ENCODE data around the gene SLC5A12. TPM values are rescaled to one million over a fixed set of nuclear protein-coding genes. Genes with fewer than 3 reads are reported as not detected.

Gene SLC5A12
- total RNA-seq, 1 donor from 2014 or later: 4.7 TPM

DNA sequence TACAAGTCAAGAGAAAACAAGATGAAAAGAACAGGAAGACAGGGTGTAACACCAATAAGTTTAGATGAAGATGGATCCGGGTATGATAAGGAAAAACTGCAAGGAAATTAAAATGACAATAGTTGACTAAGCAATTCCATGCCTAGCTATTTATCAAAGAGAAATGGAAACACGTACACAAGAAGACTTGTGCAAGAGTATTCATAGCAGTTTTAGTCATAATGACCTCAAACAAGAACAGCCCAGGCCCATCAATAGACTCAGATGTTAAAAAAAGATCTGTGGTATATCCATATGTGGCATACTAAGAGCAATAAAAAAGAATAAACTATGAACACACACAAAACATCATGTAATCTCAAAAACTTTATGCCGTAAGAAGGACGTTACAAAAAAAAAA is 33.2 kb downstream of the SLC5A12 start:
- H3K9me3 Mint-ChIP-seq: no peaks in the 10 kb centered on the region
- TF ChIP-seq, protein P1, sequence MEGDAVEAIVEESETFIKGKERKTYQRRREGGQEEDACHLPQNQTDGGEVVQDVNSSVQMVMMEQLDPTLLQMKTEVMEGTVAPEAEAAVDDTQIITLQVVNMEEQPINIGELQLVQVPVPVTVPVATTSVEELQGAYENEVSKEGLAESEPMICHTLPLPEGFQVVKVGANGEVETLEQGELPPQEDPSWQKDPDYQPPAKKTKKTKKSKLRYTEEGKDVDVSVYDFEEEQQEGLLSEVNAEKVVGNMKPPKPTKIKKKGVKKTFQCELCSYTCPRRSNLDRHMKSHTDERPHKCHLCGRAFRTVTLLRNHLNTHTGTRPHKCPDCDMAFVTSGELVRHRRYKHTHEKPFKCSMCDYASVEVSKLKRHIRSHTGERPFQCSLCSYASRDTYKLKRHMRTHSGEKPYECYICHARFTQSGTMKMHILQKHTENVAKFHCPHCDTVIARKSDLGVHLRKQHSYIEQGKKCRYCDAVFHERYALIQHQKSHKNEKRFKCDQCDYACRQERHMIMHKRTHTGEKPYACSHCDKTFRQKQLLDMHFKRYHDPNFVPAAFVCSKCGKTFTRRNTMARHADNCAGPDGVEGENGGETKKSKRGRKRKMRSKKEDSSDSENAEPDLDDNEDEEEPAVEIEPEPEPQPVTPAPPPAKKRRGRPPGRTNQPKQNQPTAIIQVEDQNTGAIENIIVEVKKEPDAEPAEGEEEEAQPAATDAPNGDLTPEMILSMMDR (IDR thresholded peaks at IDR 0.05; ENCODE audit: unreplicated experiment): no peak
- DNase-seq (ENCODE audit: low spot score in 2 of 2, unreplicated experiment in 2 of 2): no peak
- no peak overlapping the region for H3K27ac Mint-ChIP-seq
- no peaks in the 10 kb centered on the region for H3K36me3 Mint-ChIP-seq
- H3K27me3 Mint-ChIP-seq (ENCODE audit: low read depth): no peaks in the 10 kb centered on the region
- no peaks in the 10 kb centered on the region for H3K4me1 Mint-ChIP-seq
- H3K4me3 Mint-ChIP-seq: no peak overlapping the region

DNA sequence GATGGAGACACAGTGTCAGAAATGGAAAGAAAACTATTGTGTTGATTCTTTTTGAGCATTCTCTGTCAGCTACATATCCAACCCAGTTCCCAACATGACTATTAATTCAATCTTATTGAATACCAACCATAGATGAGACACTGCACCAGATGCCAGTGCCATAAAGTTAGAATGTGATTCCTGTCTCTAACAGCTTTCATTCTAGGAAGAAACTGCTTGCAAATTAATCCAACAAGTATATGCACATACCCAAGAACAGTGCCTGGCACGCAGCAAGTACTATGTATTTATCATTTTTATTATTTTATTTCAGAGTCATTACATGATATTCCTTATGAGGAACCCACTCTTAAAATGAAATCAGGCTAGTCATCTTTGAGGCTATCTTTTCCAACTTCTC is 34.5 kb downstream of the SLC5A12 start:
- H3K27me3 Mint-ChIP-seq (ENCODE audit: low read depth): no peaks in the 10 kb centered on the region
- TF ChIP-seq, protein P1 (IDR thresholded peaks at IDR 0.05; ENCODE audit: unreplicated experiment): no peak
- no peak for DNase-seq (ENCODE audit: low spot score in 2 of 2, unreplicated experiment in 2 of 2)
- no peak overlapping the region for H3K4me3 Mint-ChIP-seq
- H3K9me3 Mint-ChIP-seq: no peaks in the 10 kb centered on the region
- no peaks in the 10 kb centered on the region for H3K4me1 Mint-ChIP-seq
- H3K36me3 Mint-ChIP-seq: no peaks in the 10 kb centered on the region
- H3K27ac Mint-ChIP-seq: no peak overlapping the region

DNA sequence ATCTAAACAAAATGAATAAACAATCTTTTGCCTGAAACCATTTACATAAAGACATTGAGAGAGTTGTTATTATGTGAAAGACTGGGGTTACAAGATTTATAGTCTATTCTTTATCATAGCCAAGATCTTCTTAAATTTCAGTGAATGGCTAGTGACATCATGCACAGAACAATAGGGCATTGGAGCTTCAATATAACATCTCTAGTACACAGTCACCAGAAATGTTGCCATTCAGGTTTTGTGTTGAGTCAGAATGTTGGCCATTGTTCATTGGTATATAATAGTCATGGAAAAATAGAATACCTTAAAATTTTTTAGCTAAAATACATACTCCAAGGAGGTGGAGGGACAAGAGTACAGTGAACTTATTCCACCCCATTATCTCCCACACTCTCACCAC is 44.3 kb downstream of the SLC5A12 start:
- Mint-ChIP-seq H3K36me3 (no peaks in the 10 kb centered on the region), H3K27ac (no peak overlapping the region), H3K9me3 (no peaks in the 10 kb centered on the region), H3K4me3 (no peak overlapping the region), H3K27me3 (ENCODE audit: low read depth) (no peaks in the 10 kb centered on the region), H3K4me1 (peaks cover 2% of the 10 kb centered on the region)
- no peak for DNase-seq (ENCODE audit: low spot score in 2 of 2, unreplicated experiment in 2 of 2)
- TF ChIP-seq, protein P1 (IDR thresholded peaks at IDR 0.05; ENCODE audit: unreplicated experiment): no peak

DNA sequence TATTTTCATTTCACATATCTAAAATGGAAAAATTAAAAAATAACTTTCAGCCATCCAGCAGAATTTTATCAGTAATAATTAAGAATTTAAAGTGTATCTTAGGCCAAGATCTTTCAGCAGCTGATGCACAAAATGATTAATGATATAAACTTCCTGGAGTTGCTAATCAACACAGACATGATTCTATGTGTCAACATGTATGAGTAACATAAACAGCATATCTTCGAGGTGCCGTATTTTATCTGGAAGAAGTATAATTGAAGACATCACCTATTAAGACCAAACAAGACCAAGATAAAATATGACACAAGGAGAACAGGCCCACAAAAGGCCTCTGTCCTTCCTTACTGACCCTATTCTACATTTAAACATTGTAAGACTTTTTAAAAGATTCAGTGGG is 45.2 kb downstream of the SLC5A12 start:
- Mint-ChIP-seq H3K4me1 (peaks cover 2% of the 10 kb centered on the region), H3K9me3 (no peaks in the 10 kb centered on the region), H3K36me3 (no peaks in the 10 kb centered on the region), H3K27ac (no peak overlapping the region), H3K4me3 (no peak overlapping the region), H3K27me3 (ENCODE audit: low read depth) (no peaks in the 10 kb centered on the region)
- no peak for DNase-seq (ENCODE audit: low spot score in 2 of 2, unreplicated experiment in 2 of 2)
- TF ChIP-seq, protein P1 (IDR thresholded peaks at IDR 0.05; ENCODE audit: unreplicated experiment): no peak

DNA sequence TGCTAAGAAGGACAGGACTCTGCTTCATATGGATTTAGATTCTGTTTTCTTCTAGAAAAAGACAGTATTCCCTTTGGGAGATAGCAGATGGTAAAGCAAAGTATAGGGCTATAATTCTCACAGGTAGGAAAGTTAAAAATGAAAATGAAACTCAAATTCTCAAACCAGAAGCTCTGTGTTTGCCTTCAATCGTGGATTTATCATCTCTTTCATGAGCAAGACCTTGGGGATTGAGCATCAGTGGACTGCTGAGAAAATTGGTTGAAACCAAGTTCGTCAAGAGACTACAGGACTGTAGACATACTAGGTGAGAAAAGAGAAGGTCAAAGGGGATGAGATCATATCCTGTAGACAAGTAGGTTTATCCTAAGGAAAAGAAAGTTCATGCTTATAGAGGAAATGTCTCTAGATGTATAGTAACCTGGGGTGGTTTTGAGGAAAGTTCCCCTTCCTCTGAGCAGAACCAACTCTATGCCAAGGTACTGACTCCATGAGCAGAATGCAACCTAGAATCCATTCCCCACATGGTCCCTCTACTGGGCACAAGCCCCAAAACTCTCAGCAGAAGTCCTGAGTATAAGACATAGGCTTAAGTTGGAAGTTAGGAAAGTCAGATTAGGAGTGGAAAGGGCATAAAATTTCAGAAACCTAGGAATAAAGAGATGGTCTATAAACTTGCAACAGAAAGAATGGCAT is 46.5 kb downstream of the SLC5A12 start:
- no peaks in the 10 kb centered on the region for H3K36me3 Mint-ChIP-seq
- no peak overlapping the region for H3K27ac Mint-ChIP-seq
- no peak for DNase-seq (ENCODE audit: low spot score in 2 of 2, unreplicated experiment in 2 of 2)
- peaks cover 2% of the 10 kb centered on the region for H3K4me1 Mint-ChIP-seq
- no peaks in the 10 kb centered on the region for H3K9me3 Mint-ChIP-seq
- H3K4me3 Mint-ChIP-seq: no peak overlapping the region
- TF ChIP-seq, protein P1 (IDR thresholded peaks at IDR 0.05; ENCODE audit: unreplicated experiment): no peak
- H3K27me3 Mint-ChIP-seq (ENCODE audit: low read depth): no peaks in the 10 kb centered on the region

All from mesothelial cell of epicardium (in vitro differentiated cells).